ENCODE data around the gene SLC8A1. TPM values are rescaled to one million over a fixed set of nuclear protein-coding genes. Genes with fewer than 3 reads are reported as not detected.

The SLC8A1 gene
- total RNA-seq, 1 donor, result 82.9 TPM

GRCh38 chr2:40450796-40451430, 977 bp downstream of the SLC8A1 start:
- Histone ChIP-seq H3K4me3 (ENCODE audit: insufficient read depth, low read length) (peak overlapping the region; percentile 85), H3K36me3 (ENCODE audit: insufficient read depth, low read length) (no peaks in the 10 kb centered on the region)

DNA sequence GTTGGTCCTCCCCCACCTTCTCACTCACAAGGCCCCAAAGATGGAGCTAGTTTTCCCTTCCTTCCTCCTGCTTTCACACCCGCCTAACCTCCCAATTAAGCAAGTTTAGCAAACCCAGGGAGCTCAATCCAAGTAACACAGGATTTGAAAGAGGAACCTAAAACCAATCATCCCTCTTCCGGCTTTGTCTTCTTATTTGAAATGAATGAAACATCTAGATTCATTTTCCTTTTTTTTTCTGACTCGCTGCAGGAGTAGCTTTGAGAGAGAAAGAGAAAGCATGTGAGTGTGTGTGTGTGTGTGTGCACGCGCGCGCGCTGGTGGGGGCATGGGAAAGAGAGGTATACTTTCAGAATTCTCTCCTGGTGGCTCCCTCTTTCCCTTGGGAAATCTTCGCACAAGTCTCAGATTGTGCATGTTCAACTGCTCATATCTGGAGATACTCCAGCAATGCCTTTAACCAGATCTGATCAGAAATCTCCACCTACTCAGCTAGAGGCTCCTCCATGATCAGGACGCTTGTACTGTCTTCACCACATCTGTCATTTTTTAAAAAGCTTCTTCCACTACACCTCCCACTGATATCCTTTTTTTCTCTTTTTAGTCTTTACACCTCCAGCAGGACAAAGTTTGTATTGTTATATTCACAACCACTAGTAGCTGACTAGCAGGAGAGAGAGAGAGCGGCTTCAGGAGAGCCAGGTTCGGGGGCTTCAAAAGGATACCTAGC, 1.7 kb downstream of the SLC8A1 start:
- Histone ChIP-seq H3K4me3 (ENCODE audit: insufficient read depth, low read length) (peak overlapping the region; percentile 85), H3K27ac (ENCODE audit: low read depth, low read length) (peak overlapping the region; percentile 74), H3K79me2 (ENCODE audit: insufficient read depth, low read length) (peaks cover 54% of the 10 kb centered on the region), H4K20me1 (ENCODE audit: insufficient read depth, low read length) (no peaks in the 10 kb centered on the region), H2AFZ (ENCODE audit: low read length) (peak overlapping the region; percentile 83), H3K36me3 (ENCODE audit: insufficient read depth, low read length) (no peaks in the 10 kb centered on the region), H3K4me2 (ENCODE audit: insufficient read depth, low read length) (peak overlapping the region; percentile 93), H3K27me3 (ENCODE audit: insufficient read depth, low read length) (no peaks in the 10 kb centered on the region), H3K4me1 (ENCODE audit: insufficient read depth, low read length) (peaks cover 15% of the 10 kb centered on the region), H3K9me3 (ENCODE audit: low read depth, low read length) (no peaks in the 10 kb centered on the region)
- TF ChIP-seq CTCF (IDR thresholded peaks at IDR 0.05; ENCODE audit: extremely low read depth, low read depth, low read length), result peak; percentile 19
- peak; percentile 84 for DNase-seq (ENCODE audit: insufficient read length, low spot score, missing footprints)

More at GRCh38 chr2:40450796-40451430, 977 bp downstream of the SLC8A1 start:
- peaks cover 47% of the 10 kb centered on the region for H3K79me2 ChIP-seq (ENCODE audit: insufficient read depth, low read length)
- no peak for TF ChIP-seq CTCF (IDR thresholded peaks at IDR 0.05; ENCODE audit: extremely low read depth, low read depth, low read length)
- H4K20me1 ChIP-seq (ENCODE audit: insufficient read depth, low read length), result no peaks in the 10 kb centered on the region
- H3K27me3 ChIP-seq (ENCODE audit: insufficient read depth, low read length), result no peaks in the 10 kb centered on the region
- DNase-seq (ENCODE audit: insufficient read length, low spot score, missing footprints), result peak; percentile 94
- H3K4me2 ChIP-seq (ENCODE audit: insufficient read depth, low read length), result peak overlapping the region; percentile 93
- H3K9me3 ChIP-seq (ENCODE audit: low read depth, low read length), result no peaks in the 10 kb centered on the region
- peak overlapping the region; percentile 74 for H3K27ac ChIP-seq (ENCODE audit: low read depth, low read length)
- peaks cover 15% of the 10 kb centered on the region for H3K4me1 ChIP-seq (ENCODE audit: insufficient read depth, low read length)
- H2AFZ ChIP-seq (ENCODE audit: low read length), result peak overlapping the region; percentile 83

DNA sequence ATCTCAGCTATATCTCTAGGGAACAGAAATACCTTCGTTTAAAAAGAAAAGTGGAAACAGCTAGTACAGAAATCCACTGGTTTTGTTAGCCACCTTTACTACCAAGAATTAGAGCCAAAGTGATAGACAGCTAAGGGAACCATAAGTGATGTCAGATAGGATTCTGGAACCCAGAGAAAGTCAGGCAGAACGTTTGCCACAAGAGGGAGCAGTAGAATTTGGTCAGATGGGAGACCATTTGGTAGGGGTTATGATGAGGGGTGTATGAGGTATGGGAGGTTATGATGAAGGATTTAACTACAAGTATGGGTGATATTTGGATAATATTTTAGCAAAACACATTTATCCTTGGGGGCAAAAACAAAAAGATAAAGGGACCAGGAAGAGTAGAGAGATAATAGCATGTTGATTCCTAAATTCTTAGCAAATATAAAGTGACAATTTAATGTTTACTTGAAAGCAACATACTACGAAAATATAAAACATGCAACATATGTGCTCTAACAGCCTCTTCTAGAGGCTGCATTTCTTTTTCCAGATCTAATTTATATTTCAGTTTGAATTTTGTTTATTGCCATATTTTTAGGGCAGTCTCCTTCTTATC, 3.3 kb downstream of the SLC8A1 start:
- H3K4me1 ChIP-seq (ENCODE audit: insufficient read depth, low read length), result peaks cover 15% of the 10 kb centered on the region
- H3K79me2 ChIP-seq (ENCODE audit: insufficient read depth, low read length), result peaks cover 69% of the 10 kb centered on the region
- no peak overlapping the region for H3K27ac ChIP-seq (ENCODE audit: low read depth, low read length)
- no peaks in the 10 kb centered on the region for H4K20me1 ChIP-seq (ENCODE audit: insufficient read depth, low read length)
- DNase-seq (ENCODE audit: insufficient read length, low spot score, missing footprints), result no peak
- no peaks in the 10 kb centered on the region for H3K27me3 ChIP-seq (ENCODE audit: insufficient read depth, low read length)
- no peaks in the 10 kb centered on the region for H3K9me3 ChIP-seq (ENCODE audit: low read depth, low read length)
- peak; percentile 75 for TF ChIP-seq CTCF (IDR thresholded peaks at IDR 0.05; ENCODE audit: extremely low read depth, low read depth, low read length)
- no peak overlapping the region for H2AFZ ChIP-seq (ENCODE audit: low read length)
- no peaks in the 10 kb centered on the region for H3K36me3 ChIP-seq (ENCODE audit: insufficient read depth, low read length)
- no peak overlapping the region for H3K4me3 ChIP-seq (ENCODE audit: insufficient read depth, low read length)
- H3K4me2 ChIP-seq (ENCODE audit: insufficient read depth, low read length), result peak overlapping the region; percentile 16

- Histone ChIP-seq H4K20me1 (ENCODE audit: insufficient read depth, low read length) (no peaks in the 10 kb centered on the region), H3K27me3 (ENCODE audit: insufficient read depth, low read length) (no peaks in the 10 kb centered on the region), H3K9me3 (ENCODE audit: low read depth, low read length) (no peaks in the 10 kb centered on the region), H3K4me2 (ENCODE audit: insufficient read depth, low read length) (no peak overlapping the region), H3K79me2 (ENCODE audit: insufficient read depth, low read length) (peaks cover 88% of the 10 kb centered on the region), H2AFZ (ENCODE audit: low read length) (no peak overlapping the region), H3K27ac (ENCODE audit: low read depth, low read length) (no peak overlapping the region), H3K36me3 (ENCODE audit: insufficient read depth, low read length) (no peaks in the 10 kb centered on the region), H3K4me1 (ENCODE audit: insufficient read depth, low read length) (peaks cover 15% of the 10 kb centered on the region), H3K4me3 (ENCODE audit: insufficient read depth, low read length) (no peak overlapping the region)
- no peak for TF ChIP-seq CTCF (IDR thresholded peaks at IDR 0.05; ENCODE audit: extremely low read depth, low read depth, low read length)
- DNase-seq (ENCODE audit: insufficient read length, low spot score, missing footprints), result no peak
These were observed 6.4 kb downstream of the SLC8A1 start for GRCh38 chr2:40445467-40445866.

Data from osteoblast (primary cell).